GM04504 (cell line): ENCODE results near the gene LETMD1.

Experiments
- DNase-seq: peaks from one replicate; pipeline ENCODE4 v3.0.0-alpha.2; 2012; ENCODE audit warnings: low read depth

Gene LETMD1

GRCh38 chr12:51025836-51026638, 22.1 kb upstream of the LETMD1 start, which contains the start of gene SLC11A2:
Gene SLC11A2 (minus strand): TSS chr12:51026384. CDS start chr12:51010728, 15,656 bp downstream.
- peak; percentile 79 for DNase-seq

GRCh38 chr12:51027342-51027835, 20.7 kb upstream of the LETMD1 start:
- DNase-seq = no peak

GRCh38 chr12:51028126-51028812, 19.9 kb upstream of the LETMD1 start:
- no peak for DNase-seq

- no peak for DNase-seq
These were observed 19.3 kb upstream of the LETMD1 start for GRCh38 chr12:51028813-51029150.

GRCh38 chr12:51033048-51033447, 15.1 kb upstream of the LETMD1 start:
- no peak for DNase-seq

GRCh38 chr12:51033457-51034089, 14.6 kb upstream of the LETMD1 start:
- no peak for DNase-seq

GRCh38 chr12:51036279-51036678, 11.8 kb upstream of the LETMD1 start:
- DNase-seq = no peak

GRCh38 chr12:51048661-51049251, 629 bp downstream of the LETMD1 start:
- DNase-seq = no peak

GRCh38 chr12:51049525-51049924, 1.4 kb downstream of the LETMD1 start:
- no peak for DNase-seq

- DNase-seq = no peak
These were observed 3.7 kb downstream of the LETMD1 start for GRCh38 chr12:51051787-51052186.

- no peak for DNase-seq
These were observed 6.9 kb downstream of the LETMD1 start for GRCh38 chr12:51055060-51055459.

GRCh38 chr12:51056242-51056641, 8.1 kb downstream of the LETMD1 start:
- DNase-seq = peak; percentile 33

- DNase-seq = no peak
These were observed 11.0 kb downstream of the LETMD1 start for GRCh38 chr12:51059086-51059485.

- no peak for DNase-seq
These were observed 14.7 kb downstream of the LETMD1 start for GRCh38 chr12:51062631-51063397.

GRCh38 chr12:51065530-51065929, 17.4 kb downstream of the LETMD1 start:
- no peak for DNase-seq

GRCh38 chr12:51067229-51067628, 19.1 kb downstream of the LETMD1 start:
- DNase-seq = no peak

- DNase-seq = no peak
These were observed 19.6 kb downstream of the LETMD1 start for GRCh38 chr12:51067771-51068170.

GRCh38 chr12:51070004-51070403, 21.9 kb downstream of the LETMD1 start:
- no peak for DNase-seq

GRCh38 chr12:51071663-51072062, 23.5 kb downstream of the LETMD1 start:
- DNase-seq = no peak

- DNase-seq = no peak
These were observed 27.3 kb downstream of the LETMD1 start for GRCh38 chr12:51075390-51075789.

- no peak for DNase-seq
These were observed 28.3 kb downstream of the LETMD1 start for GRCh38 chr12:51076236-51076930.
